Muscle of leg (tissue), 11 donors: ENCODE results near the gene REV3L. TPM values are rescaled to one million over a fixed set of nuclear protein-coding genes. Genes with fewer than 3 reads are reported as not detected.

Experiments
- DNase-seq: peaks from one replicate; pipeline ENCODE4 v3.0.0; 2013
- H3K27ac ChIP-seq: one replicate; pipeline ENCODE4 v1.5.1; 2013; ENCODE audit warnings: mild to moderate bottlenecking, low read length, control low read depth
- H3K27me3 ChIP-seq: one replicate; pipeline ENCODE4 v1.6.1; 2013; ENCODE audit warnings: low read length; ENCODE audit not compliant: control insufficient read depth, insufficient read depth
- H3K36me3 ChIP-seq: one replicate; pipeline ENCODE4 v1.6.1; 2013; ENCODE audit warnings: low read length; ENCODE audit not compliant: control insufficient read depth, insufficient read depth
- H3K4me1 ChIP-seq: one replicate; pipeline ENCODE4 v1.6.1; 2013; ENCODE audit warnings: low read length; ENCODE audit not compliant: control insufficient read depth, insufficient read depth
- H3K4me3 ChIP-seq: one replicate; pipeline ENCODE4 v1.5.1; 2013; ENCODE audit warnings: low read length, control low read depth
- H3K9me3 ChIP-seq: replicated peaks from 2 replicates; pipeline ENCODE4 v1.6.1; 2013; ENCODE audit warnings: low read depth, low read length; ENCODE audit not compliant: control insufficient read depth
- WGBS: methylation state at CpG from one replicate; pipeline ENCODE4 v1.1.5; 2013; ENCODE audit warnings: missing lambda C conversion rate; ENCODE audit not compliant: insufficient coverage; 5-methylcytosine and 5-hydroxymethylcytosine counted together
- polyA plus RNA-seq, 8 donors: library from polyadenylated mRNA; unstranded; fragments of 120-200 nt; gene quantifications; one replicate each; pipeline versions ENCODE4 v1.2.1 to v1.2.3, GENCODE V29; 2013; ENCODE audit warnings: inconsistent platforms in 1 of 8, low replicate concordance in 1 of 8; ENCODE audit not compliant: insufficient read length in 8 of 8, insufficient read depth in 1 of 8
- total RNA-seq: library from RNA; stranded (reverse); fragments of 120-200 nt; gene quantifications from one replicate; pipeline ENCODE4 v1.2.4, GENCODE V29; 2013

REV3L gene
- total and polyA plus RNA-seq, 9 donors = 28.0 to 50.9 (median 34.1) TPM

- H3K9me3 ChIP-seq = peaks cover 22% of the 10 kb centered on the region
- H3K4me1 ChIP-seq = no peaks in the 10 kb centered on the region
- no peak overlapping the region for H3K4me3 ChIP-seq
- no peaks in the 10 kb centered on the region for H3K27me3 ChIP-seq
- H3K27ac ChIP-seq = no peak overlapping the region
- peaks cover 51% of the 10 kb centered on the region for H3K36me3 ChIP-seq
- WGBS = no CpG with 5 or more reads among the region's 3 CpGs
- no peak for DNase-seq
Measured at GRCh38 chr6:111274593-111275217, 208.3 kb downstream of the REV3L start.

- no peak for DNase-seq
- Histone ChIP-seq H3K4me1 (no peaks in the 10 kb centered on the region), H3K27ac (no peak overlapping the region), H3K9me3 (peaks cover 14% of the 10 kb centered on the region), H3K27me3 (no peaks in the 10 kb centered on the region), H3K4me3 (no peak overlapping the region), H3K36me3 (peaks cover 46% of the 10 kb centered on the region)
- WGBS = 95% methylated on average over 4 of the region's 4 CpGs
Measured at GRCh38 chr6:111270121-111270520, 212.9 kb downstream of the REV3L start.

DNA sequence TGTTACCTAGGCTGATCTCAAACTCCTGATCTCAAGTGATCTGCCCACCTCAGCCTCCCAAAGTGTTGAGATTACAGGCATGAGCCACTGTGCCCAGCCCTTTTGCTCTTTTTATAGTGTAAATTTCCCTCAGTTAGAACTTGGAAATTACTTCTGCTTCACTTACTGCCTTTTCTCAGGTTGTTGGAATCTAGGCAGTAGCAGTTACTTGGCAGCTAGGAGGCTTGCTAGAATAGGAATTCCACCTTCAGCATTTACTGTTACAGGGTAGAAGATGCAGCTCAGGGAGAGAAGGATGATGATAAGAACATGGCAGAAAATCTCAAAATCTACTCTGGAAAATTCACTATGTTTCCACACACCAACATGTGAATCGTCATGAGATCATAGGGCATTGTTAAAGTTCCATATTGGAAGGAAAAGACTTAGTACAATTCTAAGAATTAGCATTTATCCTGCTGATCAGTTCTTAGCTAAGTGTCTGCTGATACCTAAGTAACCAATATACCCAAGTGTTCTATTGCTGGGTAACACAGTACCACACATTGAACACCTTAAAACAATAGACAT lies 213.5 kb downstream of the REV3L start:
- no CpG with 5 or more reads among the region's 1 CpG for WGBS
- no peak overlapping the region for H3K4me3 ChIP-seq
- peaks cover 46% of the 10 kb centered on the region for H3K36me3 ChIP-seq

DNA sequence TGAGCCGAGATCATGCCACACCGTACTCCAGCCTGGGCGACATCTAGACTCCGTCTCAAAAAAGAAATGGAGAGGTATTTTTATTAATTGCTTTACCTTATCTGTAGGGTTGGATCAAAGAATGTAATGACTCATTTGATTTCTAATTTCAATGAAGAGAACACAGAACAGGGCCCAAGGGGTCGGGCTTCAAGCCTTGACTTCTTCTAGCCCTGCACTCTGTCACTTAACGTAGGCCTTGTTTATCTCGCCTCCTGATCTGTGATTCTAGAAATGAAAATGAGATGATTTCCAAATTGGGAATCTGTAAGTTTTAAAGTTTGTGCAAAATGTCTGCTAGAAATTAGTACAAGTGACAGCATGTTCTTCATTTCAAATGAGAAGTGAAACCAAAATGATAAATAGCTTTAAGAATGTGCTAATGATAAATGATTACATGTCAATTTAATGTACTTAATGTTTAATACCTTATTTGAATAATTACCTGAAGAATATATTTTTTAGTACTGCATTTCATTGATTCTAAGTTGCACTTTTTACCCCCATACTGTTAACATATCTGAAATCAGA lies 215.2 kb downstream of the REV3L start:
- no peak for DNase-seq
- WGBS = 94% methylated on average over 2 of the region's 7 CpGs
- H3K4me1 ChIP-seq = no peaks in the 10 kb centered on the region
- peaks cover 49% of the 10 kb centered on the region for H3K36me3 ChIP-seq
- no peaks in the 10 kb centered on the region for H3K27me3 ChIP-seq
- H3K27ac ChIP-seq = no peak overlapping the region
- no peak overlapping the region for H3K4me3 ChIP-seq
- H3K9me3 ChIP-seq = peaks cover 2% of the 10 kb centered on the region

More for the DNA sequence above, 213.5 kb downstream of the REV3L start:
- no peak for DNase-seq
- H3K27ac ChIP-seq = no peak overlapping the region
- no peaks in the 10 kb centered on the region for H3K27me3 ChIP-seq
- H3K9me3 ChIP-seq = peaks cover 9% of the 10 kb centered on the region
- no peaks in the 10 kb centered on the region for H3K4me1 ChIP-seq

- no peaks in the 10 kb centered on the region for H3K27me3 ChIP-seq
- H3K9me3 ChIP-seq = peaks cover 2% of the 10 kb centered on the region
- H3K36me3 ChIP-seq = peaks cover 53% of the 10 kb centered on the region
- no peak overlapping the region for H3K4me3 ChIP-seq
- H3K4me1 ChIP-seq = no peaks in the 10 kb centered on the region
- no peak for DNase-seq
- no peak overlapping the region for H3K27ac ChIP-seq
- WGBS = 83% methylated on average over 2 of the region's 2 CpGs
Measured at GRCh38 chr6:111266276-111266675, 216.7 kb downstream of the REV3L start.

DNA sequence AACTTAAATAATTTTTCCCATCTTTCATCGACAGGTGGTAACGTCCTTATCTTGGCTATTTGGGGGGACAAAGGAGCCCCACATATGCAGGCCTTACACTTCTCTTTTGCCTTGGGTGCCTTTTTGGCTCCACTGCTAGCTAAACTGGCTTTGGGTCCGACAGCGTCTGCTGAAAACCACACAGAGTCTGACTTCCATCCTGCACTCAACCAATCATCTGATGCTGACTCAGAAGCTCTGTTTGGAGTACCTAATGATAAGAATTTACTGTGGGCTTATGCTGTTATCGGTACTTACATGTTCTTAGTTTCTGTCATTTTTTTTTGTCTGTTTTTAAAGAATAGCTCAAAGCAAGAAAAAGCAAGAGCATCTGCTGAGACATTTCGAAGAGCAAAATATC lies 217.2 kb downstream of the REV3L start:
- no peak for DNase-seq
- WGBS = 96% methylated on average over 3 of the region's 6 CpGs
- Histone ChIP-seq H3K27ac (no peak overlapping the region), H3K27me3 (no peaks in the 10 kb centered on the region), H3K4me3 (no peak overlapping the region), H3K36me3 (peaks cover 51% of the 10 kb centered on the region), H3K4me1 (no peaks in the 10 kb centered on the region), H3K9me3 (peaks cover 2% of the 10 kb centered on the region)

GRCh38 chr6:111263837-111264236 lies 219.2 kb downstream of the REV3L start:
- Histone ChIP-seq H3K9me3 (no peaks in the 10 kb centered on the region), H3K27me3 (no peaks in the 10 kb centered on the region), H3K27ac (no peak overlapping the region), H3K4me3 (no peak overlapping the region), H3K4me1 (peaks cover 9% of the 10 kb centered on the region), H3K36me3 (peaks cover 39% of the 10 kb centered on the region)
- DNase-seq = no peak
- WGBS = no CpG with 5 or more reads among the region's 4 CpGs

DNA sequence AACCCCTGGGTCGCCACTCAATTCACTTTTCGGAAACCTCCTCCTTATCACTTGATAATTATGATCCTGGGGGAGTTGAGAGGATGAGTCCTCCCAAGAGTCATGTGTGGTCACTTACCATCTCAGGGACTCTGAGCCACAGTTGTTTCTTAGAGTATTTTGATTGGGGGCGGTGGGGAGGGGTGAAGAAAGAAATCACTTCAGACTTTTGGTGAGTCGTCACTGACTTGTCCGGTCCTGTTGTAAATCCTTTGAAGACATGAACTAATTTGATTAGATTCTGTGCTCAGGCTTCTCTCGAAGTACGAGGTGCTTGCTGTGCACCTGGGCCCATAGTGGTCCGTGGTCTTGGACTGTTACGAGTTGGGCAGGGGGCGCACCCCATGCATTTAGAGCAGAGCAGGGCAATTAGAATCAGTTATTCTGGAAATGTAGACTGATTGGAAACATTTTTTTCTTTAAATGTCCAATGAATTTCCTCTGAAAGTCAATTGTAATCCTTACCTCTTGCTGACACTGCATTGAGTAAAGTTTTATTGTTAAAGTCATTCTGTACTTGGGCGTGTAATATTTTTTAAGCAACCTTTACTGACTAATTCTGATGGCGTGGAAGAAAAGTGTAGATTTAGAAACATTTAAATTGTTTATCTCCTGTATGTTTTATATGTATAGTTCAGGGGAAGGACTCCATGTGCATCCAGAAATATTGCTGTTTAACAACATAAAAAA lies 222.3 kb downstream of the REV3L start:
- no peak overlapping the region for H3K27ac ChIP-seq
- WGBS = 79% methylated on average over 5 of the region's 12 CpGs
- H3K4me1 ChIP-seq = peaks cover 9% of the 10 kb centered on the region
- DNase-seq = no peak
- H3K27me3 ChIP-seq = no peaks in the 10 kb centered on the region
- H3K9me3 ChIP-seq = no peaks in the 10 kb centered on the region
- H3K4me3 ChIP-seq = no peak overlapping the region
- H3K36me3 ChIP-seq = peaks cover 17% of the 10 kb centered on the region

- peaks cover 11% of the 10 kb centered on the region for H3K36me3 ChIP-seq
- 2% methylated on average over 59 of the region's 59 CpGs for WGBS
- no peaks in the 10 kb centered on the region for H3K9me3 ChIP-seq
- peaks cover 6% of the 10 kb centered on the region for H3K27me3 ChIP-seq
- peak; percentile 100 for DNase-seq
- peaks cover 9% of the 10 kb centered on the region for H3K4me1 ChIP-seq
- H3K4me3 ChIP-seq = peak overlapping the region; percentile 96
- H3K27ac ChIP-seq = peak overlapping the region; percentile 97
Measured at GRCh38 chr6:111259089-111259831, 223.8 kb downstream of the REV3L start.
